ENCODE results near the gene AGBL1.
A peak's percentile ranks its signal among the peaks of the same experiment; 100 is the strongest.

Gene AGBL1

DNA sequence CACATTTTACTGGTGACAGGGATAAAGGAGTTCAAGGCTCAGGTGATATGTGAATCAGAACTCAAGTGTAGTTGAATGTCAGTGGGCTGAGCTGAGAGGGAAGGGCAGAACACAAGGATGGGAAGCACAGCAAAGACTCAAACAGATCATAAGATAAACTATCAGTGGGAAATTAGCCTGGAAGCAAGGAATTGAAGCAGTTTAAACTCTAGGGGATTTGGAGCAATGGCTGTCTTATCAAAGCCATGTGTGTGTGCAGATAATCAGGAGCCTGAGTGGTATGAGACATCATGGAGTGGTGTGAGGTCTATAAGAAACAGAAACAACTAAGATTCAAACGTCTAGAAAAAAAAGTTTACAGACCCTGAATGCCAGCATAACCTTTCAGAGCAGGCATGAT is 634.6 kb downstream of the AGBL1 start:
- no peak for DNase-seq (ENCODE audit: low spot score)

DNA sequence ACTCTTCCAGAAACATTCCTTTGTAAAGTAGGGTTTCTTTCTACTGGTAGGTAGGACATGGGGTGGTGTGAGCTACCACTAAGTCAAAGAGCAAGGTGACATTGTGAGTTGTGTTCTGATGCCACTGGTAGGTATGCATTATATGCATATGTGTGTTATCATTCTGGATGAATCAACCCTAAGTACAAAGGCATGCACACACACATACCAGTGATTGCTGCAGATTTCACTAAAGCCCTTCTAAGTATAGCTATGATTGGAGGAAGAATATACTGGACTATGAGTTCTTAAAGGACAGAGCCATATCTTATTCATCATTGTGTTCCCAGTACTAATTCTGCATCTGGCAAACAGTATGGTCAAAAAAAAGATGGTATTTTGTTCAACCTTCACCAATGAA is 646.0 kb downstream of the AGBL1 start:
- no peak for DNase-seq (ENCODE audit: low spot score)

DNA sequence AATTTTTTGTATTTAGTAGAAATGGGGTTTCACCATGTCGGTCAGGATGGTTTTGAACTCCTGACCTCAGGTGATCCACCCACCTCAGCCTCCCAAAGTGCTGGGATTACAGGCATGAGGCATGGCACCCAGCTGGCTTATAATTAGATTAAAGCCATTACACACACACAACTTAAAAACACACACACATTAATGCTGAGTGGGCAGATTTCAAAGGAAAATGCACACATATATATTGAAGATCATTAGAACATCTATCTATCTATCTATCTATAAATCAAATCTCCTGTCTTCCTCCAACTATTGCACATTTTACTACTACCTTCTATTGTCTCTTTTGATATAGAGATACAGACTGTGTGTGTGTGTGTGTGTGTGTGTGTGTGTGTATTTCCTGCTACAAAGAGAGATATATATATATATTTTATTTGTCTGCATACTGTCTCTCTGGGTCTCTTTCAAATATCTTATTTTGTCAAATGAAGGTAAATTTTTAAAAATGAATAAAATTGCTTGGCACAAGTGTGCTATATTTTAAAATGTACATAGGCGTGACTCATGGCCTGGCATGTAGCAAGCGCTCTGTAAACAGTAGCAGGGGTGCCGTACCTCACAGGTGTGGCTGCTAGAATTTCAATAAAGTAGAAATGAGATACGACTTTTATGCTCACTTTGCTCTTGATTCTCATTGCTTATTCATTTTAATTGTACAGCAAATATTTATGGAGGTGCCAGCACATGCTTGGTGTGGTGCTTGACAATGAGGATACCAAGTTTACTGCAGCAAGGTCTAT is 655.8 kb downstream of the AGBL1 start:
- no peak for DNase-seq (ENCODE audit: low spot score)

DNA sequence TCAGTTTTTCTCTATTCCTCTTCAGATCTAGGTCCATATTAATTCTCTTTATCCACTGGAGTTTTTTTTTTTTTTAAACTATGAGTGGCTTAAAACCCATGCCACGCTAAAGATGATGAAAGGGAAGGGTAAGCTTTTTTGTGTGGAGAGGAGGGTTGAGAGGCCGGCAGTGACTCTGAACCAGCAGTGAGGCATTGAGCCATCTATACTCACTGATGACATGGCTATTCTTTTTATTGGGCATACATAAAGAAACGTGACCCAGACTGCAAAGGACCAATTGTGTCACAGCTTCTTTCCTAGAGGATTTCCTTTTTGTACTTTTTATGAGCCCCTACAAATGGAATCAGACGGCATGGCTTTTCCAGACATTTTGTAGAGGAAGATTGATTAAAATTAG is 662.2 kb downstream of the AGBL1 start:
- no peak for DNase-seq (ENCODE audit: low spot score)

DNA sequence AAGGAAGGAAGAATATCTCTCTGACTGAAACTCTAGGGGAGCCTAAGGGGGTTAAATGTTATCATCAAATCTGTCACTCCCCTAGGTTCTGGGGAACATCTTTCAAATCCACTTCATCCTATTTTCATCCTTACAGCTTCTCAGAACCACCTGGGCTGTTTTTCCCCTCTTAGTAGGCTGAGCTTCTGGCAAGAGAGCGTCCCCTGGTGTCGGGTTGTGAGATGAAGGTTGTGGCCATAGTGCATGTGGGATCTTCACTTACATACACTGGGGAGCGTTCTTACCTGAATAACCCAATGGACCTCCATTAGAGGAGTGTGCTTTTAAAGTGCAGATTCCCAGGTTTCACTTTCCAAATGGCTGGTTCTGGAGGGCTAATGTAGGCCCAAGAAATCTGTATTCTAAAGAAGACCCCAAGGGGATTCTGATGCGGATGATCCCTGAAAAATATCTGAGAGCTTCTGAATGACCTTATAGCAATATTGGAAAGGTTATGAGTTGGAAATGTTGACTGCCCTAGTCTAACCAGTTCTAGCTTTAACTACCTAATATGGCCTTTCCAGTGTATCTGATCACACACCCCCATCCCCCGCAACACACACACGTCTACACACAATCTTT is 663.7 kb downstream of the AGBL1 start:
- DNase-seq (ENCODE audit: low spot score): peak; percentile 6

DNA sequence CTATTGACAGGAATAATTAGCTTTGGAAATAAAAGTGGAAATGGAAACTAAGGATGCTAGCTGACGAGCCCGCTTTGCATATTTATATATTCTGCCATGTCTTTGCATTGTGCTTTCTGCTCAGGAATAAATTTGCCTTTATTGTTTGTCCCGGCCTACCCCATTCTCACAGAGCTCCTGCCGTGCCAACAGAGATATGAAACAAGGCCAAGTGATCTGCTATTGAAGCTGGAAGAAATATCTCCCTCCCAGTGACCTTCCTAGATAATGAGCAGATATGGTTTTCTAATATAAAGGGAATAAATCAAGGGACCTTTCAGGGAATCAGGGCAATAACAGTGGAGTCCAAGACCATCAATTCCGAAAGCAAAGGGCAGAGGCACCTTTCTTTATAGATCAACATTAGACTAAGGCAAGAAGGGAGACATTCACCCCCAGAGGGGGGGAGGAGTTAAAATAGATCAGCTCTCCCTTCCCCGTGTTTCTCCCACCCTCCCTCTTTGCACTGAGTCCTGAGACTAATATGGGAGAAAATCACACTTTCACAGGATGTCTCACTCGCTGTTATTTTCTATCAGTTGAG is 664.6 kb downstream of the AGBL1 start:
- DNase-seq (ENCODE audit: low spot score): no peak

DNA sequence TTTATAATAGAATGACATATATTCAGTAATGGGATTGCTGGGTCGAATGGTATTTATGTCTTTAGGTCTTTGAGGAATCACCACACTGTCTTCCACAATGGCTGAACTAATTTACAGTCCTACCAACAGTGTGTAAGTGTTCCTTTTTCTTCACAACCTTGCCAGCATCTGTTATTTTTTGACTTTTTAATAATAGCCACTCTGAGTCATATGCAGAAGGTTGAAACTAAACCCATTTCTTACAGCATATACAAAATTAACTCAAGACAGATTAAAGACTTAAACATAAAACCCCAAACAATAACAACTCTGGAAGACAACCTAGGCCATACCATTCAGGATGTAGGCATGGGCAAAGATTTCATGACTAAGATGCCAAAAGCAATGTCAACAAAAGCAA is 671.4 kb downstream of the AGBL1 start:
- no peak for DNase-seq (ENCODE audit: low spot score)

DNA sequence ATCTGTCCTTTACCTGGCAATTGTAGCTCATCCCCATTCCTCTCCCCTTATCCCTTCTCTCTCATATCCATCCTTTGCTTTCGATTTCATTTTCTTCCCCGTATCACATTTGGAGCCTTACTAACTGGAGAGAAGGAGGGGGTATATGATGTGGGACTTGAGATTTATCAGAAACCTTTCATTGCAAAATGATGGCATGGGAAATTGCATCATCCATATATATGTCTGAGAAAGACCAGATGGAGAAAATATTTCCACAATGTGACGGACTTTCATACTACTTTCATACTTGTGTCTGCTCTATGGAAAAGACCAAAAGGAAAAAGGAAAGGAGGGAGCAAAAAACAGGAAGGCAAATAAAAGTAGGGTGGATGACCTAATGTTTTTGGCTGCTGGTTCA is 675.2 kb downstream of the AGBL1 start:
- DNase-seq (ENCODE audit: low spot score): no peak

DNA sequence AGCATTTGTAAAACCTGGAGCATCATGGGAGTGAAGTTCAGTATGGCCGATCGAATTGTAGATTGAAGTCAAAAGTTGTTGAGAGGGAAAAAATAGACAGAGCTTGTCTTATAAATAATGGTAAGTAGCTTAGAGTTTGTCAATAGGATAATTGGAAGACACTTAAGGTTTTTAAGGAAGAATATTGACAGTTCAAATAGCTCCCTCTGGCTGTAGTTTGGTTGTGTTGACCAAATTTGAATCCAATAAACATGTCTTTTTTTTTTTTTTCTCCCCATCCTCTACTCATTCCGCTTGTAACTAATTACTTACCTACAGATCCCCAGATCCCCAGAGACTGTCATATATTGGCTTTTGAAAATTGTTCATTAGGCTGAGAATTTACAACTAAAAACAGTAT is 677.0 kb downstream of the AGBL1 start:
- DNase-seq (ENCODE audit: low spot score): no peak

DNA sequence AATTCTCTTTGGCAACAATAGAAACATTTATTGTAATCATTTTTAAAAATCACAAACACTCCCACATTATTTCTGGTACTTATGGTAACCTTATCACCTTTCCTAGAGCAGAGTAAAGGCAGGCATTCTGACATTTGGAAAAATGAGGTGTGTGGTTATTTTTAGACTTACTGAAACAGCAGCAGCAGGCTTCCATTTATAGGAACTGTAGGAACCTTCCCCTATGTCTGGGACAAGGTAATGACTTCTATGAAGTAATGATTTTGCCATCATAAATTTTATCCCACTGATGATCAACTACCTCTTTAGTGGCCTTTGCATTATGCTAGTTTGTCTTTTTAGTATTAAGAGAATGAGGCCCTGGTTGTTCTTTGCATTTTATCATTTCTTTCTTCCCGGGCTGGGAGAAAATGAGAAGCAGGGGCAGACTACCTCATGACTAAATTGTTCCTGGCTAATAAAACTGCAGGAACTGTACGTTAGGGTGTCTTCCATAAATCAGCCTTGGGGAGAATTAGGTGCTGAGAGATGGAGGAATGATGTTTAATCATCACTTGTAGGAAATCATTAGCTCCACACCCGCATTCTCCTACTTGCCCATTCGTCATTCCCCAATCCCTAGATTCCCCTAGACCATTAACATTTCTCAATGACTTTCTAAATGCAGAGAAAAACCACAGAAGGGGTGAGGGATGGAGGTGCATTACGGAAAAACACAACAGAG is 680.3 kb downstream of the AGBL1 start:
- no peak for DNase-seq (ENCODE audit: low spot score)

DNA sequence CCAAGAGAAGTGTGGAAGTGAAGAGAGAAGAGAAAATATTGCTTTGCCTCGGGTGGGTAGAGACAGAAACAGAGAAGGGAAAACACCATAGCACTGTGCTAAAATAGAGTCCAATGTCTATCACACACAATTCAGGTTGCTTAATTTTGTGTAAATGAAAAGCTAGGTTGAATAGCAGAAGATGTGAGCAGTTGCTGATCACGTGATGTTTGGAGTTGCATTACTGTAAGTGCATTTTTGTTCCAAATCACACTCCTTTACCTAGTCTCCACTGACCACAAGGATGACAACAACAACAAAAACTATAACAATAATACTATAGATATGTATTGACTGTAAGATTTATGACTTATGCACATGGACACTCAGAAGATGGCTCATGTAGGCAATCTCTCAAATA is 683.2 kb downstream of the AGBL1 start:
- no peak for DNase-seq (ENCODE audit: low spot score)

DNA sequence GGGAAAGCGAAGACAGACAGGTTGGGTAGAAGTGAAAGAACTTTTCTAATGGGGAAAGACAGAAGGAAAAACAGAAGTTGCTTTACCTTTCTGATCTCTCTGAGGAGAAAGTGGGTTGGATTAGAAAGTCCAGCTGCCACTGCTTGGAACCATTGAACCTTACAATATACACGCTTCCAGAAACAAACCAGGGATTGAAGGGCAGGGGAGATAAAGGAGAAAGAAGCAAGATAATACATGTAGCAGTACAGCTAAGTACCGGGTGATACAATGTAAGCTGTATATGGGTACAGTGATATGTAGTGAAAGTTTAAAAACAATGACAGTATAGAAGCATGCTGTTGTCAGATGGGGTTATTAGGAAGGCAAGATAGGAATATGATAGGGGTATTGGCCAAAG is 684.4 kb downstream of the AGBL1 start:
- no peak for DNase-seq (ENCODE audit: low spot score)

DNA sequence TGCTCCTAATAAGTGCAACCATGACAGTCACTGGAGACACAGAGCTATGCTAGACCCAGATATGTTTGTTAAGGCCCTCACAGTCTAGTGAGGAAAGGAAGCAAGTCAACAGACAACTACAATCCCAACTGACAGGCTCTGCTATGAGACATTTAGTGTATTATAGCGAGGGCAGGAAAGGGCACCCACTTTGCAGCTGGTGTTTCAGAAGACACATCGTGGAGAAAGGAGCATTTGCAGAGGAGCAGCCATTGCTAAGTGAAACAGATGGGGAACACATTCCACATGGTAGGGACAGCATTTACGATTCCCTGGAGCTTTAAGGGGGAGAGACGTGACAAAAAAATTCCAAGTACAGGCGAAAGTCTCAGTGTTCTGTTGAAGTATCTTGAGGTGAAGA is 685.6 kb downstream of the AGBL1 start:
- no peak for DNase-seq (ENCODE audit: low spot score)

DNA sequence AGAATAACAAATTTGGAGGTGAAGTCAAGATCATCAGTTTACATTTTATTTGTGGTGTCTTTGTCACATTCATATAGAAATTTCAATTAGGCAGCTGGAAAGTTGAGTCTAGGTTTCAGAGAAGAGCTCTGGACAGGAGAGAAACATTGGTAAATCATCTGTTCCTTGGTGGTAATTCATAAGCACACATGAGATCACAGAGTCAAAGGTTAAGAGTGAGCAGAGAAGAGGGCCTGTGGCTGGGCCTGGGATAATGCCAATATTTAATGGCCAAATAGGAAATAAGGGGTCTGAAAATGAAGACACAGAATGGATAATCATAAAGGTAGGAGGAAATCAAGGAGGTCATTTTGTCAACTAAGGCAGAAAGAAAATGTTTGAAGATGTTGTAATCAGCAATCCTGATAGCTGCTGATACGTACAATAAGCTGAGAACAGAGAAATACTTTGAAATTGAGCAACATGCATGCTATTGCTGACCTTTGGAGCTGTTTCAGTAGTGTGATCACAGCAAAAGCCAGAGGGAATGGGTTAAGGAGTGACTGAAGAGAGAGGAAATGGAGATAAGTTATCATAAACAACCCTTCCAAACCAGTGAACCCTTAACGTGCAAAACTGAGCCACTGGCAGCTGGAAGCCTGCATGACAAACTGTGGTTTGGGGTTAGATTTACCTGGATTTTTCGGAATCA is 692.8 kb downstream of the AGBL1 start:
- DNase-seq (ENCODE audit: low spot score): no peak

DNA sequence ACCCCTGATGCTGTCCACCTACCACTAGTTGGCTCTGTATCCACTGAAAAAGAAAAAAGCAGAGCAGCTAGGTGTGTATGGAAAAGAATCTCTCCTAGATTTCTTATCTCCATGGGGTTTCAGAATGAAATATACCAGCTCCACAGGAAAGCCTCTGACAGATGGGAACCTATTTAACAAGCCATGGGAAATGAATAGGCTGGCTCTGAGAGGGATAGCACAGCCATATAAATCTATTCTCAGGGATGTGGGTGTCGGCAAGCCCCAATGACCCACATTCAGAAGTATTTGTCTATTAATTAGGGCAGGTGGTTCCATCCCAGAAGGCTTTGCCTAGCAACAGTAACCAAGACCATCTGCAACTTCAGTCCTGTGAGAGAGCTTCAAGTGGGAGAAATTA is 694.1 kb downstream of the AGBL1 start:
- DNase-seq (ENCODE audit: low spot score): no peak

DNA sequence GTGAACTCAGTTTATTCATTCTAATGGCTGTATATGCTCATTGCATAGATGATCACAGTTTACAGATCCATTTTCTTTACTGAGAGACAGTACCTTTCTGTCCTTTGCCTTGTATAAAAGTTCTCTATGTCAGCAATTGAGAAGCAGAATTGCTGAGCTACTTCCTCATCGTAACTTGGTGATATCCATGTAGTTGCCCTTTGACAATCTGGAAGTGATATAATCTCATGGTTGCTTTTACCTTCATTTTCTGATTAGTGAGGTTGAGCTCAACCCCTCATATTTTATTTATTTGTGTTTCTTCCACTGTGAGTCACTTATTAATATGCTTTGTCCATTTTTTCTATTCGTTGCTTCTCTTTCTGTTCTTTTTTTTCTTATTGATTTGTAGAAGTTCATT is 696.5 kb downstream of the AGBL1 start:
- DNase-seq (ENCODE audit: low spot score): no peak

DNA sequence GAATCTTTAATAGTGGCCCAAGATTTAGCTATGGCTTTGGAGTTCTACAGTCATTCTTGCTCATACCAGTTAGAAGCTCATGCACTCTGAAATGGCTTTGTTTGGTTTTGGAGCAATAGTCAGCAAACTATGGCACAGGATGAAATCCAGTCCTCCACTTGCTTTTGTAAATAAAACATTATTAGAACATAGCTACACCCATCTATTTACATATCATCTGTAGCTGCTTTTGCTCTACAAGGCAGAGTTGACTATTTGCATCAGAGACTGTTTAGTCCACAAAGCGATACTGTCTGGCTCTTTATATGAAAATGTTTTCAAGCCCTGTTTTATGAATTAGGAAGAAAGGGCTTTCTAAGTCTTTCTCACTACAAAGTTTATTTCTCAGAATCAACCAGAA is 716.9 kb downstream of the AGBL1 start:
- no peak for DNase-seq (ENCODE audit: low spot score)

DNA sequence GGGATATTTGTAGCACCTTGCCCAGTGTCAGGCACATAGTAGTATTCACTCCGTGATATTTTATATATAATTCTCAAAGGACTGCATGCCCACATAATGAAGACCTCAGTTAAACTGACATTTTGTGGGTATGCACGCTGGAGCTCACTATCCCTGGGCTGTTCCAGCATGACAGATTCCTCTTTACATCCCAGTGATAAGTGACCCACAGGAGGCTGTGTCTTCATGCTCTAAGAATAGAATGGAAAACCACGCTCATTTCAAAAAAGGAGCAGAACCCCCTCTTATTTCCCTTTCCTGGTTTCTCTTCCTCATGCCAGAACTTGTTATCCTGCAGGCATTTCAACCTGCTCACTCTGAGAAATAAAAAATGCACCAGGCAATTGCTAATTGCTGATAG is 717.5 kb downstream of the AGBL1 start:
- DNase-seq (ENCODE audit: low spot score): no peak

DNA sequence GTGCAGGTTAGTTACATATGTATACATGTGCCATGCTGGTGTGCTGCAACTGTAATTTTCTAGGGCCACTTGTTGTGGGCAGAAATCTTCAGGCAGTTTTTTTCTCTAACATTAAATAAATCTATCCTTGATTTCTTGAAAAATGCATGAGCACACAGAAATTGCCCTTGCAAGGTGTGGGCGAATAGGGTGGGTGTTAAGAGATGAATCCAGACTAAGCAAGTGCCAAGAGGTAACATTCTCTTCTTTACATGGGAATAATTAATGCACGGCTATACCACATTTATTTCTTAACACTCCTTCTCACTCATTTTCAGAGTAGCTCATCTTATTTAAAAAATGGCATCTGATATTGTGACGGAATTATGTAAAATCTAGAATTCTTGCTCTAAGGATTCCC is 719.6 kb downstream of the AGBL1 start:
- DNase-seq (ENCODE audit: low spot score): no peak

DNA sequence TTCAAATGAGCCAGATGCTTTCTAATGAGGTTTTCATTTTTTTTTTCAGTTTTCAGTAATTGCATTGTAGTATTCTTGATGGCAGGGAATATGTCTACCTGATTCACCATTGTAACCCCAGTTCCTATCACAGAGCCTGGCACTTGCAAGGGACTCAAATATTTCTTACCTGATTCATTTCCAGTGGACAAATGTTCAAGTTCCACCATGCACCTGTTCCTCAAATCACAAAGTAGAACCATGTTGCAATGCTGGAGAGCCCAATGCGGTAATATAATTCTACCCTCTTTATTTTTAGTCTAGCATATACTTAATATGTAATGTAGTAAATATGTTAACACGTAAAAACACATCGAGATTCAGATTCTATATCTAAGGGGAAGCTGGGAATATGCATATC is 722.6 kb downstream of the AGBL1 start:
- no peak for DNase-seq (ENCODE audit: low spot score)

DNA sequence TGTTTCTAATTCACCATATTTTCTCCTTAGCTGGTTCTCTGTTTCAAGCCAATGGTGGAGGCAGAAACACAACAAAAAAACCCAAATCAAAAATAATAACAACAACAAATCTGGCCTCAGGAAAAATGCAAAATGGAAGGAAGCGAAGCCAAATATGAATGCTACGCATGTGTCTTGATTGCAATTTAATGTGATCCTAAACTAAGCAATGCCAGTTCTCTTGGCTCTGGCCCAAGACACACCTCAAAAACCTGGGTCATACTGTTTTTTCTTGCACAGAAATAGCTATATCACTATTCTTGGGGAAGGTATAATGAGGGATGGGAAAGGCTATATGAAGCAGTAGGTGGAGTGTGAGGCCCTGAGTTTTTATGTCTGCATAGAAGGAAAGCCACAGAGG is 724.7 kb downstream of the AGBL1 start:
- DNase-seq (ENCODE audit: low spot score): no peak

DNA sequence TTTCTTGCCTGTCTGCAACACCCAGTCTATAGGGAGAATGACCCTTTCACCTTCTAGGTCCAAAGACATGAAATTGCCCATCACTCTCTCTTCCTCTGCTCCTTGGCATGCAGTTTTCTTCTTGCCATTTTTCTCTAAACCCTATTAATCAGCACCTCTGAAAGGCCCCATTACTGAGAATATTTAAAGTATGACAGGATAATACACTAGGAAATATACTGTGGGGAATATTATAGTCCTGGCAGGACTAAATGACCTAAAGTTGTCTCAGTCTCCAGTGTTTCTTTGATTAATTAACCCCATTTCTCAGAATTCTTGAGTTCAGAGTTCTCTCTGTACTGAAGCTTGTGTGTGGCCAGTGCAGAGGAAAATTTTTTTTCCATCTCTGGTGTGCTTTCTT is 730.7 kb downstream of the AGBL1 start:
- no peak for DNase-seq (ENCODE audit: low spot score)

All from AG20443 (cell line).